PC-3 (cell line): ENCODE results near the gene RFX4.

Experiments used
- CTCF ChIP-seq: fragments of 300-600 bp; sonication (generic); conservative IDR thresholded peaks from 2 replicates; pipeline ENCODE4 v1.5.1; 2017; ENCODE audit warnings: antibody characterized with exemption, low read depth, mild to moderate bottlenecking, low read length
- EZH2phosphoT487 ChIP-seq: fragments of 300-600 bp; sonication (generic); IDR thresholded peaks from 2 replicates; pipeline ENCODE4 v1.6.1; 2018; ENCODE audit warnings: mild to moderate bottlenecking, antibody characterized with exemption, low read length, borderline replicate concordance

- TF ChIP-seq CTCF (no peak), EZH2phosphoT487 (no peak)
Measured at GRCh38 chr12:106671840-106672239, 89.0 kb downstream of the RFX4 start.
